HG03439 (cell line): ENCODE results near the gene MAN2A1.
"Not testable (repeated sequence)": the region's sequence is repeated elsewhere in the genome, so short reads cannot be mapped to it uniquely, and the experiment has no call there.

Source experiments
- ATAC-seq: cut with Tn5 transposase; IDR thresholded peaks from one replicate; pipeline ENCODE4 v1.9.1; 2021; ENCODE audit warnings: mild to moderate bottlenecking, moderate library complexity; ENCODE audit not compliant: unreplicated experiment

The MAN2A1 gene

GRCh38 chr5:109857405-109858031, 167.8 kb downstream of the MAN2A1 start:
- no peak for ATAC-seq

- no peak for ATAC-seq
Measured at GRCh38 chr5:109859537-109859936, 169.8 kb downstream of the MAN2A1 start.

GRCh38 chr5:109862301-109862700, 172.6 kb downstream of the MAN2A1 start:
- no peak for ATAC-seq

GRCh38 chr5:109863752-109864151, 174.0 kb downstream of the MAN2A1 start:
- ATAC-seq = no peak

GRCh38 chr5:109865637-109866036, 175.9 kb downstream of the MAN2A1 start:
- ATAC-seq = no peak

GRCh38 chr5:109866051-109866450, 176.3 kb downstream of the MAN2A1 start:
- no peak for ATAC-seq

GRCh38 chr5:109868737-109869136, 179.0 kb downstream of the MAN2A1 start:
- no peak for ATAC-seq

- no peak for ATAC-seq
Measured at GRCh38 chr5:109873687-109874086, 184.0 kb downstream of the MAN2A1 start.

- no peak for ATAC-seq
Measured at GRCh38 chr5:109874108-109874507, 184.4 kb downstream of the MAN2A1 start.

GRCh38 chr5:109876030-109876725, 186.5 kb downstream of the MAN2A1 start:
- no peak for ATAC-seq

GRCh38 chr5:109876941-109877669, 187.4 kb downstream of the MAN2A1 start:
- ATAC-seq = no peak

GRCh38 chr5:109877670-109878045, 187.9 kb downstream of the MAN2A1 start:
- no peak for ATAC-seq

GRCh38 chr5:109878887-109879286, 189.2 kb downstream of the MAN2A1 start:
- ATAC-seq = no peak

- ATAC-seq = no peak
Measured at GRCh38 chr5:109880907-109881685, 191.4 kb downstream of the MAN2A1 start.

GRCh38 chr5:109882546-109882945, 192.8 kb downstream of the MAN2A1 start:
- no peak for ATAC-seq

- ATAC-seq = no peak
Measured at GRCh38 chr5:109884676-109885075, 194.9 kb downstream of the MAN2A1 start.

GRCh38 chr5:109885205-109885604, 195.5 kb downstream of the MAN2A1 start:
- no peak for ATAC-seq

GRCh38 chr5:109888989-109889388, 199.3 kb downstream of the MAN2A1 start:
- ATAC-seq = no peak

- ATAC-seq = not testable (repeated sequence)
Measured at GRCh38 chr5:109893271-109893670, 203.5 kb downstream of the MAN2A1 start.

- ATAC-seq = no peak
Measured at GRCh38 chr5:109898269-109899162, 208.8 kb downstream of the MAN2A1 start.
